ENCODE measurements around the gene FCHSD2. TPM values are rescaled to one million over a fixed set of nuclear protein-coding genes. Genes with fewer than 3 reads are reported as not detected.

FCHSD2 gene
- total and polyA plus RNA-seq, 9 of the 15 experiments (the other 6 are each of a cell fraction or from before 2014, with no cell fraction given), result 1.8 to 14.7 (median 6.4) TPM

GRCh38 chr11:72998676-72999075 lies 143.4 kb downstream of the FCHSD2 start:
- Histone ChIP-seq H3K36me3 (ENCODE audit: control insufficient read depth, insufficient read depth, low read length) (no peaks in the 10 kb centered on the region), H3K79me2 (ENCODE audit: control insufficient read depth, insufficient read depth, low read length) (no peaks in the 10 kb centered on the region), H3K4me3 (no peak overlapping the region), H3K9me3 (replicated peaks; ENCODE audit: control insufficient read depth, insufficient read depth, low read depth, low read length) (no peaks in the 10 kb centered on the region), H3K9me1 (ENCODE audit: control insufficient read depth, insufficient read depth, low read length) (no peaks in the 10 kb centered on the region), H3K27ac (ENCODE audit: extremely low read depth, low read depth, low read length) (no peak overlapping the region), H3K9ac (ENCODE audit: insufficient read depth in 1 of 2, low read depth in 2 of 2, low read length in 2 of 2) (no peak overlapping the region), H3K4me1 (replicated peaks in 1 of 2; ENCODE audit: control insufficient read depth in 2 of 2, insufficient read depth in 2 of 2, low read length in 2 of 2) (no peaks in the 10 kb centered on the region), H4K20me1 (replicated peaks; ENCODE audit: control insufficient read depth, insufficient read depth, low read length) (no peaks in the 10 kb centered on the region), H3K4me2 (ENCODE audit: insufficient read depth, low read length) (no peak overlapping the region), H3K27me3 (ENCODE audit: control insufficient read depth in 2 of 2, insufficient read depth in 2 of 2, low read length in 2 of 2) (no peaks in the 10 kb centered on the region), H2AFZ (ENCODE audit: low read depth, low read length) (no peak overlapping the region)
- POLR2A ChIA-PET, result interaction anchor here (0.7 kb wide), 1 partner anchor 429 kb away, joined by 3 read pairs; no protein-coding TSS in a partner anchor
- ATAC-seq, result no peak
- in situ Hi-C loops (cut with MboI), result no loop called here
- CTCF ChIA-PET (ENCODE audit: low intra/inter-chr PET ratio), result no interaction called here
- no peak for TF ChIP-seq PCBP2 (IDR thresholded peaks at IDR 0.05; ENCODE audit: low read depth, low read length, poor library complexity, severe bottlenecking)
- no peak for TF ChIP-seq LEF1 (IDR thresholded peaks at IDR 0.05)
- no peak for TF ChIP-seq CREM (IDR thresholded peaks at IDR 0.05; ENCODE audit: low read depth)
- no TSS peak for BruUV-seq (replicated peaks)
- FAIRE-seq, result no peak
- intact Hi-C loops (cut with micrococcal nuclease), result no loop called here
- DNase-seq (ENCODE audit: extremely low read depth in 1 of 4, low spot score in 3 of 4), result no peak

DNA sequence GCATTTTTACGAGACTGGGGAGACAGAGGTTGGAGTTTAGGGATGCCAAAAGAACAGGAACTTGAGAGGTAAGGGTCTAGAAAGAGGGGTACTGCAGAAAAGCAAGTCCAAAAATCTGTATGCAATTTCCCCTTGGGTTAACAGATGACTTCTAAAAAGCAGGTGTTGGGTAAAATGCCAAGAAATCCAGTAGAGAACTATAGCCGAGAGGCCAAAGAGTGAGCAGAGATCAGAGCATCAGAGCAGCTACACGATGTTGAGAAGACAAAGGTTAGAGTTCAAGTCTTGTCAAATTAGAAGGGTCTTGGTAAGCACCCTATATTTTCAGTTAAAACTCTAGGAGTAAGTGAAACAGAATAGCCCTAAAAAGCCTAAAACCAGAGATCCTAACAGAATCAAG lies 145.2 kb downstream of the FCHSD2 start:
- no peak overlapping the region for H3K27ac ChIP-seq (ENCODE audit: extremely low read depth, low read depth, low read length)
- H3K27me3 ChIP-seq (ENCODE audit: control insufficient read depth in 2 of 2, insufficient read depth in 2 of 2, low read length in 2 of 2), result no peaks in the 10 kb centered on the region
- no peak overlapping the region for H3K4me3 ChIP-seq
- no peak overlapping the region for H2AFZ ChIP-seq (ENCODE audit: low read depth, low read length)
- BruUV-seq (replicated peaks), result no TSS peak
- in situ Hi-C loops (cut with MboI) (no loop called here), intact Hi-C loops (cut with micrococcal nuclease) (no loop called here)
- ATAC-seq, result no peak
- no peak overlapping the region for H3K4me2 ChIP-seq (ENCODE audit: insufficient read depth, low read length)
- no peaks in the 10 kb centered on the region for H3K79me2 ChIP-seq (ENCODE audit: control insufficient read depth, insufficient read depth, low read length)
- ChIA-PET CTCF (ENCODE audit: low intra/inter-chr PET ratio) (no interaction called here), POLR2A (interaction anchor here (0.8 kb wide), 1 partner anchor 141 kb away, joined by 3 read pairs; no protein-coding TSS in a partner anchor)
- H3K36me3 ChIP-seq (ENCODE audit: control insufficient read depth, insufficient read depth, low read length), result no peaks in the 10 kb centered on the region
- H4K20me1 ChIP-seq (replicated peaks; ENCODE audit: control insufficient read depth, insufficient read depth, low read length), result no peaks in the 10 kb centered on the region
- no peak for DNase-seq (ENCODE audit: extremely low read depth in 1 of 4, low spot score in 3 of 4)
- no peak for FAIRE-seq
- H3K4me1 ChIP-seq (replicated peaks in 1 of 2; ENCODE audit: control insufficient read depth in 2 of 2, insufficient read depth in 2 of 2, low read length in 2 of 2), result no peaks in the 10 kb centered on the region
- 38% methylated on average over 3 of the region's 3 CpGs for WGBS (ENCODE audit: insufficient coverage, low coverage, missing lambda C conversion rate)
- H3K9me3 ChIP-seq (replicated peaks; ENCODE audit: control insufficient read depth, insufficient read depth, low read depth, low read length), result no peaks in the 10 kb centered on the region
- H3K9ac ChIP-seq (ENCODE audit: insufficient read depth in 1 of 2, low read depth in 2 of 2, low read length in 2 of 2), result no peak overlapping the region
- no peaks in the 10 kb centered on the region for H3K9me1 ChIP-seq (ENCODE audit: control insufficient read depth, insufficient read depth, low read length)
- TF ChIP-seq, protein P1, sequence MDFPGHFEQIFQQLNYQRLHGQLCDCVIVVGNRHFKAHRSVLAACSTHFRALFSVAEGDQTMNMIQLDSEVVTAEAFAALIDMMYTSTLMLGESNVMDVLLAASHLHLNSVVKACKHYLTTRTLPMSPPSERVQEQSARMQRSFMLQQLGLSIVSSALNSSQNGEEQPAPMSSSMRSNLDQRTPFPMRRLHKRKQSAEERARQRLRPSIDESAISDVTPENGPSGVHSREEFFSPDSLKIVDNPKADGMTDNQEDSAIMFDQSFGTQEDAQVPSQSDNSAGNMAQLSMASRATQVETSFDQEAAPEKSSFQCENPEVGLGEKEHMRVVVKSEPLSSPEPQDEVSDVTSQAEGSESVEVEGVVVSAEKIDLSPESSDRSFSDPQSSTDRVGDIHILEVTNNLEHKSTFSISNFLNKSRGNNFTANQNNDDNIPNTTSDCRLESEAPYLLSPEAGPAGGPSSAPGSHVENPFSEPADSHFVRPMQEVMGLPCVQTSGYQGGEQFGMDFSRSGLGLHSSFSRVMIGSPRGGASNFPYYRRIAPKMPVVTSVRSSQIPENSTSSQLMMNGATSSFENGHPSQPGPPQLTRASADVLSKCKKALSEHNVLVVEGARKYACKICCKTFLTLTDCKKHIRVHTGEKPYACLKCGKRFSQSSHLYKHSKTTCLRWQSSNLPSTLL (IDR thresholded peaks at IDR 0.05), result no peak
- no peak for TF ChIP-seq KHSRP (IDR thresholded peaks at IDR 0.05)
- no peak for TF ChIP-seq SIN3A (IDR thresholded peaks at IDR 0.05; ENCODE audit: borderline replicate concordance in 2 of 2, control insufficient read depth in 1 of 2, low read depth in 2 of 2, low read length in 2 of 2)
- TF ChIP-seq CBX3 (IDR thresholded peaks at IDR 0.05; ENCODE audit: borderline replicate concordance in 1 of 2, low read length in 2 of 2), result no peak
- TF ChIP-seq POLR3A (IDR thresholded peaks at IDR 0.05; ENCODE audit: borderline replicate concordance, extremely low read depth, insufficient read depth, insufficient read length), result no peak
- no peak for TF ChIP-seq ZNF436 (CRISPR knock-in tag; IDR thresholded peaks at IDR 0.05)
- TF ChIP-seq FOXK2 (conservative IDR thresholded peaks at IDR 0.05 in 1 of 2, IDR thresholded peaks at IDR 0.05 in 1 of 2; ENCODE audit: low read depth in 2 of 2), result no peak
- TF ChIP-seq HMGXB4 (CRISPR knock-in tag; IDR thresholded peaks at IDR 0.05), result no peak
- TF ChIP-seq, protein P2, sequence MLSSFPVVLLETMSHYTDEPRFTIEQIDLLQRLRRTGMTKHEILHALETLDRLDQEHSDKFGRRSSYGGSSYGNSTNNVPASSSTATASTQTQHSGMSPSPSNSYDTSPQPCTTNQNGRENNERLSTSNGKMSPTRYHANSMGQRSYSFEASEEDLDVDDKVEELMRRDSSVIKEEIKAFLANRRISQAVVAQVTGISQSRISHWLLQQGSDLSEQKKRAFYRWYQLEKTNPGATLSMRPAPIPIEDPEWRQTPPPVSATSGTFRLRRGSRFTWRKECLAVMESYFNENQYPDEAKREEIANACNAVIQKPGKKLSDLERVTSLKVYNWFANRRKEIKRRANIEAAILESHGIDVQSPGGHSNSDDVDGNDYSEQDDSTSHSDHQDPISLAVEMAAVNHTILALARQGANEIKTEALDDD (IDR thresholded peaks at IDR 0.05), result no peak

All from K562 (cell line).